Measurements from ENCODE around the gene ZNF292.
"Not testable (repeated sequence)": the region's sequence is repeated elsewhere in the genome, so short reads cannot be mapped to it uniquely, and the experiment has no call there.

ZNF292 gene

DNA sequence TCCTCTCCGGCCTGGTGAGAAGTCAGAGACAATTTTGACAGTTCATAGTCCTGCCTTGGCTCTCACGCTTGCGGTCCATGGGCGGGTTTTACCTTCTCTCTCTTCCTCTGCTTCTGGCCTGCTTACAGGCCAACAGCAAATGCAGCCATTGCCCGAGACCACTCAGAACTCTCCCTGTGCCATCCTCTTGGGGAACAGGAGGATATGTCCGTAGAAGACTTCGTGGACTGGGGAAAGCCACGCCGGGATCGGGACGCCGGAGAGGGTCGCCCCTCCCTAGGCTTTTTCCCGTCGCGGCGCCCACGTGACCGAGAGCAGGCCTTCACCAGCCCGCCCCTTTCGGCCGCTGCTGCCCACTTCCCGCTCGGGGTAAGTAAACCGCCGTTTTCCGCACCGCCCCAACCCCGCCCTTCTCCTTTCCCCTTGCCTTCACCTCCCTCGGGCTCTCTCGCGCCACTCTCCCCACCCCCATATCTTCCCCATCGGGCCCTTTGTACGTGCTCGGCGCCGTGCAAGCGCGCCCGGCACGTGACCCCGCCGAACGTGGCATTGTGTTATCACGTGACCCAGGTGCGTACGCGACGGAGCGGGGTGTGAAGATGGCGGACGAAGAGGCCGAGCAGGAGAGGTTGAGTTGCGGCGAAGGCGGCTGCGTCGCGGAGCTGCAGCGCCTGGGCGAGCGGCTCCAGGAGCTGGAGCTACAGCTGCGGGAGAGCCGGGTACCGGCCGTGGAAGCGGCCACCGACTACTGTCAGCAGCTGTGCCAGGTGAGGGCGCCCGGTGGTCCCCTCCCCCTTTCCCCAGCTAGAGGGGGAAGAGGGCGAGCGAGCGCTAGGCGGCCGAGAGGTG is at the start of gene ZNF292:
ZNF292 (plus strand) TSS at position 573 of the 849 bp plus-strand sequence; CDS start at position 600, 27 bp downstream.
- peak; percentile 99 for DNase-seq

GRCh38 chr6:87105823-87106222 is 49.5 kb upstream of the ZNF292 start:
- no peak for DNase-seq

GRCh38 chr6:87110636-87111035 is 44.7 kb upstream of the ZNF292 start:
- DNase-seq, result peak; percentile 55

- no peak for DNase-seq
Observed at GRCh38 chr6:87115402-87116135, 39.8 kb upstream of the ZNF292 start.

- no peak for DNase-seq
Observed at GRCh38 chr6:87116922-87117321, 38.4 kb upstream of the ZNF292 start.

- DNase-seq, result no peak
Observed at GRCh38 chr6:87118054-87118453, 37.3 kb upstream of the ZNF292 start.

GRCh38 chr6:87122477-87122876 is 32.9 kb upstream of the ZNF292 start:
- DNase-seq, result no peak

DNA sequence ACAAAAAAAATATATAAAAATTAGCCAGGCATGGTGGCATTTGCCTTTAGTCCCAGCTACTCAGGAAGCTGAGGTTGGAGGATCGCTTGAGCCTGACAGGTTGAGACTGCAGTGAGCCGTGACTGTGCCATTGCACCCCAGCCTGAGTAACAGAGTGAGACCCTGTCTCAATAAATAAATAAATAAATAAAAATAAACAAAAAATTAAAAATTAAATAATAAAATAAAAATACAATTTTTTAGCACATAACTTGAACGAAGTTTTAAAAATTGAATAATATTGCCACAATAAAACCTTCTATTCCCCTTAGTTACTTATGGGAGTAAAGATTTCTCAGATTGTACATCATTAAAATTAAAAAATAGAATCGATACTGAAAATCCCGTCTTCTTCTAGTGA is 31.3 kb upstream of the ZNF292 start:
- no peak for DNase-seq

GRCh38 chr6:87126501-87126900 is 28.9 kb upstream of the ZNF292 start:
- no peak for DNase-seq

DNA sequence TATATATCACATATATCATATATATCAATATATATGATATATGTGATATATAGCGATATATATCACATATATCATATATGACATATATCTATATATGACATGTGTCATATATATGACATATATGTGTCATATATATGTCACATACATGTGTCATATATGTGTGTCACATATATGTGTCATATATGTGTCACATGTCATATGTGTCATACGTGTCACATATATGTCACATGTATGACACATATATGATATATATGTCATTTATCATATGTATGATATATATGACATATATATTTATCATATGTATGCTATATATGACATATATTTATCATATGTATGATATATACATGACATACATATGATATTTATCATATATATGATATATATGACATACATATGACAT is 27.6 kb upstream of the ZNF292 start:
- no peak for DNase-seq

GRCh38 chr6:87136963-87137362 is 18.4 kb upstream of the ZNF292 start:
- peak; percentile 27 for DNase-seq

- DNase-seq, result peak; percentile 70
Observed at GRCh38 chr6:87139236-87139635, 16.1 kb upstream of the ZNF292 start.

DNA sequence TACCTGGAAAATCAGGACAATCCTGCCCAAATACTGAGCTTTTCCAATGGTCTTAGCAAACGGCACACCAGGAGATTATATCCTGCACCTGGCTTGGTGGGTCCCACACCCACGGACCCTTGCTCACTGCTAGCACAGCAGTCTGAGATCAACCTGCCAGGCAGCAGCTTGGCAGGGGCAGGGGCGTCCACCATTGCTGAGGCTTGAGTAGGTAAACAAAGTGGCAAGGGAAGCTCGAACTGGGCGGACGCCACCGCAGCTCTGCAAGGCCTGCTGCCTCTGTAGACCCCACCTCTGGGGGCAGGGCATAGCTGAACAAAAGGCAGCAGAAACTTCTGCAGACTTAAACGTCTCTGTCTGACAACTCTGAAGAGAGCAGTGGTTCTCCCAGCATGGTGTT is 15.4 kb upstream of the ZNF292 start:
- not testable (repeated sequence) for DNase-seq

- no peak for DNase-seq
Observed at GRCh38 chr6:87146363-87146762, 9.0 kb upstream of the ZNF292 start.

DNA sequence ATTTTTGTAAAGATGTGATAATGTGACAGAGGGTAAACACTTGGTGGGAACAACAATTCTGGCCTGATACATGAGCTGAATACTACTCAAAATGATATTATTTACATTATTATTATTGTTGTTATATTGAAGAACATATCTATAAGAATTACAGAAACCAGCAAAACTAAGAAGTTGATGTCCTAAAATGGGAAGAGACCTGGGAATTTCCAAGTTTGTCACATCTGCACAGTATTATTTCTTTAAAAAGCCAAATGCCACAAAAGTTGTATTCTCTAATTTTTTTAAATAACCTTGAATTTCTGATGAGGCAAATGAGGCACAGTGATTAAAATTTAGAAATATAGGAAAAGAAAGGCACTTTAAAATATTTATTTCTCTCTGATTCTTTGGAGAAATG is 5.0 kb upstream of the ZNF292 start:
- no peak for DNase-seq

DNA sequence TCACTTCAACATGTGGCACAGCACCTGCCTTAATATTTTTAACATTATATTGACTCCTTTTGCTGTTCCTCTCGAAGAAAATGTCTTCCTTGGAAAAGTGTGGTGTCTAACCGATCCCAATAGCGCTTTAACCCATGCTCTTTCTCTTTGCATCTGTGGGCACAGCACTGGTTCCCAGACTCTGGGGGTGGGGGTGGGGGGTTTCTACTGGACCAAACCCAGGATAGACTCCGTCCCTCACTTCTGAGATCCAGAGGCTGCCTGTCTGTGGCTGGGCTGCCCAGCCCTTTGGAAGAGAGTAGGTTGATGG is 3.9 kb upstream of the ZNF292 start:
- no peak for DNase-seq

DNA sequence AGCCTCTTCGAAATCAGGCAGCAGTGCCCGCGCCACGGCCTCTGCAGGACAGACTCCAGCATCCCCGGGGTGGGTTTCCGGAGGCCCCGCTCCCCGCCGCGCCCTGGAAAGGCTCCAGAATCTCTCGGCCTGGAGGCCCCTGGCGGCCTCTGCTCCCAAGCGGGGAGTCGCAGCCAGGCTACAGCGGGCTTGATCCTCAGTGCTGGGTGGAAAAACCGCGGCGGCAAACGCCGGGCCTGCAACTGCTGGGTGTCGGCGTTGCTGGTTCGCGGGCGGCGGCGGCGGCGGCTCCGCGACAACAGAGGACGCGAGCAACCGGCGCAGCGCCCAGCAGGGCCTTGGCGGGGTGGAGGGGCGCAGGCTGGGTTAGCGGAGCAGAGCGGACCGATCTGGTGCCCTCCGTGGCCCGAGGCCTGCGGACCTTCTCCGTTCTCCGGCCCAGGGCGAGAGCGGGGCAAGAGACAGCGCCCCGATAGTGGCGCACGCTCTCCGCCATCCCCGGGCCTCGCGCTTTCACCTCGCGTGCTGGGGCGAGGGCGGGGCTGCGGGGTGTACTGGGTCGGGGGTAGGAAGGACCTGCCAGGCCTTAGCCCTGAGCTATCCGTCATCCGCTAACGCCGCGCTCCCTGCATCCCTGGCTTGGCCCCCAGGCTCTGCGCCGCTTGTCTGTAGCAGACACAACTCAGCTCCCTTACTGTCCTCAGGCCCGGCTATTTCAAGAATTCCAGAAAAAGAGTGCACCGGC is 3.4 kb upstream of the ZNF292 start:
- DNase-seq, result no peak

DNA sequence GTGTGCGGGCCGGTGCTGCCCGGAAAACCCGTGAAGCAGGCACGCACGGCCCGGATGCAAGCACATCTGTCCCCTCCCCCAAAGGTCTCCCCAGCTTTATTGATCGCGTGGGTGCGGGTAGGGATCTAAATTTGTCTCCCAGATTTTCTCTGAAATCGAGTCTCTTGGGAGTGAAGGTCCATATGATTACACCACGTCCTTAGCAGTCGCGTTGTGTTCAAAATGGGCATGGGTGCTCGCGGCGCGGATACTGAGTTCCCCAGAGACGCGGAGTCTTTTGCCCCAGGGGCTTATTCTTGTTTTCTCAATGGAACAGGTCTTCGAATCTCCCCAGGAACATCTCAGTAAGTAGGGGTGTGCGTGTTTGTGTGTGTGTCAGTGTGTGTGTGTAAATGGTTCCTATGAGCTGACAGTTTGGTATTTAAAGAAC is 2.8 kb upstream of the ZNF292 start:
- DNase-seq, result no peak

DNA sequence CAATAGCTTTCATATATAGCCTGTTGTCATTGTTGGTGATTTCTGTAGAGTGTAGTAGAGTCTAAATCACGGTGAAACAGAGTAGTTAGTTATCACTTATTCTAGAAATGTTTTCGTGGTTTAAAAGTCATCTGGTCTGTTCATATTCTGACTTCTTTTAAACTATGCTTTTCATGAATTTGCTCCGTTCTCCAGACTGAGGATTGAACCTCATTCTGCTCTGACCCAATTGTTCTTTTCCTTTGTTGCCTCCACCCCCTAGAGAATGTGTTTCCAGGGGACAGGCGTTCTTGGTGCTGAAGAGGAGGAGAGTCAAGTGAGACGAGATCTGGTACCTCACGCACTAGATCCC is 748 bp upstream of the ZNF292 start:
- no peak for DNase-seq

- DNase-seq, result peak; percentile 83
Observed at GRCh38 chr6:87155842-87156815, 764 bp downstream of the ZNF292 start.

GRCh38 chr6:87157596-87157995 is 2.2 kb downstream of the ZNF292 start:
- DNase-seq, result not testable (repeated sequence)

GRCh38 chr6:87161299-87161698 is 5.9 kb downstream of the ZNF292 start:
- no peak for DNase-seq

DNA sequence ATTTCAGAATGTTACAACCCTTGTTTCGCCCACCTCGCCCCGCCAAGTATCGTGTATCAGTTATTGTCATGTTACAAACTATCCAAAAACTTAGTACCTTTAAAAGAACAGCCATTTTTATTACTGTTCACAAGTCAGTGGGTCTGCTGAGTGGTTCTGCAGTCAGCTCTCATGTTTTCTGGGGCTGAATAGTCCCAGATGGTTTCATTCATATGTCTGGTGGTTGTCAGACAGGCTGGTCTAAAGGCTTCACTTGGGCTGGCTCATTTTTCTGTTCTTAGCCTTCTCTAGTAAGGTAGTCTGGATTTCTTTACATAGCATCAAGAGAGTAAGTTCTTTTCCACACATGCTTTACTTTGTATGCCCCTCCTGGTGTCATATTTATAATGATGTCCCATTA is 8.6 kb downstream of the ZNF292 start:
- no peak for DNase-seq

Data from OCI-M1 (cell line).